ENCODE results near the gene PSMC3IP. TPM values are rescaled to one million over a fixed set of nuclear protein-coding genes. Genes with fewer than 3 reads are reported as not detected.

The PSMC3IP gene, protein sequence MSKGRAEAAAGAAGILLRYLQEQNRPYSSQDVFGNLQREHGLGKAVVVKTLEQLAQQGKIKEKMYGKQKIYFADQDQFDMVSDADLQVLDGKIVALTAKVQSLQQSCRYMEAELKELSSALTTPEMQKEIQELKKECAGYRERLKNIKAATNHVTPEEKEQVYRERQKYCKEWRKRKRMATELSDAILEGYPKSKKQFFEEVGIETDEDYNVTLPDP
- total RNA-seq (2022; extraction: Qiagen RNA extraction; ENCODE audit: low read depth), result 34.1 to 40.6 TPM (median 38.3 TPM) in 5 replicates

DNA sequence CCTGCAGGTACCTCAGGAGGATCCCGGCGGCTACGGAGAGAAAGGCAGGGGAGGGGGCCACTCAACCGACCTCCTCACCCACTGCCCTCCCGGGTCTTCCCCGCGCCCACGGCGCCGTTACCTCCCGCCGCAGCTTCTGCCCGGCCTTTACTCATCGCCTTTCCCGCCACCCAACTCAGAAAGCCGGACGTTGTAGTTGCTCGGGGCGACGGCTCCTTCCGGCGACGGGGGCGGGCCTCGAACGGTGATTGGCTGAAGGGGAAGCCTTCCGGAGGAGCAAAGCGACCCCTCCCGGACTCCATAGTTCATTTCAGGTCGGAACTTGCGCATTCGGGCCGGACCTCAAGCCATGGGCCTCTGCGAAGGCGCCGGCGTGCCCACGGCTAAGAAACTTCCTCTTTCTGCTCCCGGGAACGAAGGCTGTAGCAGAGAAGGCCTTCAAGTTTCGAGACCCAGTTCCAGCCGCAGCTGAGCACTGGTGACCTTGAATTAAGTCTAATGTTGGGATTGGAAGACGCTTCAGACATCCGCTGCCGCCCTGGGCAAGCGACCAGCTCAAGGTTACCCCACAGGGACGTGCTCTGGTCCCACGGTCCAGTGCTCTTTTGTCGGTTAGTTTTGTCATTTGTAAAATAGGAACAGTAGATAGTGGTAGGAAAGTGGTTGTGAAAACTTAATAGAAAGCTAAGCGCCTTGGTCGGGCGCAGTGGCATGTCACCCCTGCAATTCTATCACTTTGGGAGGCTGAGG is at the start of gene PSMC3IP:
TSS of gene PSMC3IP (minus strand) at position 198 of the 750 bp plus-strand sequence. CDS start at position 155, 43 bp downstream.

DNA sequence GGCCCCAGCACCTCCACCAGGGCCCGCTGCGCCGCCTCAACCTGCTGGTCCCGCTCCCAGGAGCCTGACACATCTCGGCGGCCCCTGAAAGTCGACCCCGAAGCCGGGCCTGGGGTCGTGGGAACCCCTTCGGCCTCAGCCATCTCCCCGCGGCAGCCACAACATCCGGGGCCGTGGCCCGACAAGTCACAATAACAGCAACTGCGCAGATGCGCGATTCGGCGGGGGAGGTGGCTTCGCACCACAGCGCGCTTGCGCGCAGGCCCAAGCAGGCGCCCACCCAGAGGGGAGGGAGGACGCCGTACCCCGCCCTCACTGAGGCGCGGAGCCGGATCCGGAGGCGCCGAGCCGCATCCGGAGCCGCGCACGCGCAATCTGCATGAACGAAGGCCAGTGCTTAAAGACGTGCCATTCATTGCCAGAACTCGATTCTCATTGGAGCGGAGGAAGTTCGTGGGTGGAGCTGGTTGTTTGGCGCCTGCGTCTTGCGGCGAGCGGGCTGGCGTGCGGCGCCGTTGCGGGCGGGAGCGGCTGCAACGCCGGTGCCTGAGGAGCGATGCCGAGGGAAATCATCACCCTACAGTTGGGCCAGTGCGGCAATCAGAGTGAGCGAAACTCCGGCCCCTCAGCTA is 31.8 kb upstream of the PSMC3IP start, which contains the start of the genes RETREG3 and TUBG1:
TSS of gene RETREG3 (minus strand) at position 193 of the 632 bp plus-strand sequence. CDS start at position 143, 50 bp downstream.
TSS of gene TUBG1 (plus strand) at position 502 of the 632 bp plus-strand sequence. CDS start at position 557, 55 bp downstream.

DNA sequence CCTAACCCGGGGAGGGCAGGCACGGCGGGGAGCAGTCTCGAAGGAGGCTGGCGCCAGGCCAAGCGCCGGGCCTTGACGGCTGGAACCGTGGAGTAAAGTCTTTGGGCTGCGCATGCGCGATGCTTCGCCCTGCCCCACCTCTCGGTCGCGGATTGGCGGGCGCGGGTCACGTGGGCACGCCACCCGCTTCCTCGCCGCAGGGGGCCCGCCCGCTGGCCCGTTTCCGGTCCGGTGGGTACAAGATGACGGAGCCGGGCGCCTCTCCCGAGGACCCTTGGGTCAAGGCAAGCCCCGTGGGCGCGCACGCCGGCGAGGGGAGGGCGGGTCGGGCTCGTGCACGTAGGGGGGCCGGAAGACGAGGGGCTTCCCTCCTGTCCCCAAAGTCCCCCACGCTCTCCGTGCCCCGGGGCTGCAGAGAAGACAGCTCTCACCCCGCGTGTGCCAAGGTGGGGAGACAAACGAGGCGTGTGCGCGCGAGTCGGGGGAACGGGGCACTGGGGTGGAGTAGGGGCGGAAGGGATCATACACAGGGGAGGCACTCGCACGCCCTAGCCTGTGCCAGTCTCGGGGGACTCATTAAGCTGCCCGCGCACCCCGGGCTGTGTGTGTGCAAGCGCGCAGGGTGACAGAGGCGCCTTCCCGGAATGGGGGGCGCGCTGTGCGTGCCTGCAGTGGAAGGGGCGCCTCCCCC is 10.5 kb downstream of the PSMC3IP start, which contains the start of gene MLX:
TSS of gene MLX (plus strand) at position 218 of the 691 bp plus-strand sequence. CDS start at position 243, 25 bp downstream.

DNA sequence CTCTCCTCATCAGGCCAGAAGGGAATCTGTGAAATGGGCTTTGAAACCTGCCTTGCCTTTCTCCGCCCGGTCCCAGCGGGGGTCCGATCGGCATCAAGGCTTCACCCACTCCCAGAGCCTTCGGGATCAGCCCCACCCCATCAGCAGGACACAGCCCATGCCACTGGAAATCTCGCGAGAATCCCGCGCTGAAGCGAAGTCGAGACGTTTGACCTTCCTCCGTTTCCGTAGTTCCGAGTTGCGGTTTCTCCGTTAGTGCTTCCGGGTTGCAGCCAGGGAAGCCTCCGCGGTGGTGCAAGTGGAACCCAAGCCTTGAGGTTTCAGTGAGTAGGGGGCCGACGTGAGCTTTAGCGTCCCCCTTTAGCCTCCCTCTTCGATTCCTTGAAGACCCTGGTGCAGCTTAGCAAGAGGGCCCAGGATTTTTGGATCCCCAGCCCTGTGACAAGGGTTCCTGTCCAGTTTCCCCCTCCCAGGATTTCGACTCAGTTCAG is 15.6 kb downstream of the PSMC3IP start, which contains the start of gene COASY:
TSS of gene COASY (plus strand) at position 252 of the 491 bp plus-strand sequence. CDS start 475 bp downstream, outside the sequence.

DNA sequence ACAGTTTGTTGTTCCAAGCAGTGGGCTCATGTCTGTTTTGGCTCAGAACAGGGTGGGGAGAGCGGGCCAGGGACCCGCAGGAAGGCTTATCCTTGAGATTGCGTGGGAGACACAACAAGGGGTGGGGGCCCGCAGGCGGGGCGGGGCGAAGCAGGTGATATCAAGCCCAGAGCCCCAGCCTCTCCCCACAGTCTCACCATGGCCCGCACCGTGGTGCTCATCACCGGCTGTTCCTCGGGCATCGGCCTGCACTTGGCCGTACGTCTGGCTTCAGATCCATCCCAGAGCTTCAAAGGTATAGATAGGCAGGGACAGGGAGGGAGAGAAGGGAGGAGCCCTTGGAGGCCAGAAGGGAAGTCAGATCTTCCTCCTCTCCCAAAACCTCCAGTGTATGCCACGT is 24.8 kb downstream of the PSMC3IP start, which contains the start of gene HSD17B1:
TSS of gene HSD17B1 (plus strand) at position 188 of the 400 bp plus-strand sequence. CDS start at position 199, 11 bp downstream.

DNA sequence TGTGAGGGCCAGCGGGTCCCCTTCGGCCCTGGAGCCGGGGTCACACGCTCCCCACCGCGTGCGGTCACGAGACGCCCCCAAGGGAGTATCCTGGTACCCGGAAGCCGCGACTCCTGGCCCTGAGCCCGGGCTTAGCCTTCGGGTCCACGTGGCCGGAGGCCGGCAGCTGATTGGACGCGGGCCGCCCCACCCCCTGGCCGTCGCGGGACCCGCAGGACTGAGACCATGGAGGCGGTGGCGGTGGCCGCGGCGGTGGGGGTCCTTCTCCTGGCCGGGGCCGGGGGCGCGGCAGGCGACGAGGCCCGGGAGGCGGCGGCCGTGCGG is 41.5 kb downstream of the PSMC3IP start, which contains the start of gene NAGLU:
TSS of gene NAGLU (plus strand) at position 194 of the 324 bp plus-strand sequence. CDS start at position 226, 32 bp downstream.

Other genes starting within 250 kb of the PSMC3IP start
- gene STAT3, start 189.3 kb downstream of the PSMC3IP start, total RNA-seq (2022; extraction: Qiagen RNA extraction; ENCODE audit: low read depth), result 75.3 to 78.0 TPM (median 76.5 TPM) in 5 replicates
- 414 to 491 TPM (median 479 TPM) in 5 replicates for gene CAVIN1, start 154.5 kb downstream of the PSMC3IP start, total RNA-seq (2022; extraction: Qiagen RNA extraction; ENCODE audit: low read depth)
- gene ATP6V0A1, start 118.9 kb downstream of the PSMC3IP start, total RNA-seq (2022; extraction: Qiagen RNA extraction; ENCODE audit: low read depth), result 35.1 to 45.6 TPM (median 43.9 TPM) in 5 replicates
- 30.6 to 51.3 TPM (median 42.9 TPM) in 5 replicates for gene NAGLU, start 41.5 kb downstream of the PSMC3IP start, total RNA-seq (2022; extraction: Qiagen RNA extraction; ENCODE audit: low read depth)
- gene HSD17B1, start 24.8 kb downstream of the PSMC3IP start, total RNA-seq (2022; extraction: Qiagen RNA extraction; ENCODE audit: low read depth), result 0.74 to 1.6 TPM (median 1.2 TPM) in 5 replicates
- 103 to 140 TPM (median 121 TPM) in 5 replicates for gene COASY, start 15.6 kb downstream of the PSMC3IP start, total RNA-seq (2022; extraction: Qiagen RNA extraction; ENCODE audit: low read depth)
- gene MLX, start 10.6 kb downstream of the PSMC3IP start, total RNA-seq (2022; extraction: Qiagen RNA extraction; ENCODE audit: low read depth), result 52.8 to 64.7 TPM (median 57.9 TPM) in 5 replicates
- gene RETREG3, start 31.6 kb upstream of the PSMC3IP start, total RNA-seq (2022; extraction: Qiagen RNA extraction; ENCODE audit: low read depth), result 26.5 to 30.0 TPM (median 28.4 TPM) in 5 replicates
- 139 to 156 TPM (median 151 TPM) in 5 replicates for gene TUBG1, start 32.0 kb upstream of the PSMC3IP start, total RNA-seq (2022; extraction: Qiagen RNA extraction; ENCODE audit: low read depth)
- gene TUBG2, start 81.6 kb upstream of the PSMC3IP start, total RNA-seq (2022; extraction: Qiagen RNA extraction; ENCODE audit: low read depth), result 16.9 to 25.5 TPM (median 22.6 TPM) in 5 replicates
- 12.2 to 19.5 TPM (median 17.5 TPM) in 5 replicates for gene PLEKHH3, start 99.3 kb upstream of the PSMC3IP start, total RNA-seq (2022; extraction: Qiagen RNA extraction; ENCODE audit: low read depth)
- gene CCR10, start 104.1 kb upstream of the PSMC3IP start, total RNA-seq (2022; extraction: Qiagen RNA extraction; ENCODE audit: low read depth), result 0.28 to 0.61 TPM (median 0.35 TPM) in 5 replicates
- 4.3 to 6.5 TPM (median 5.8 TPM) in 5 replicates for gene CNTNAP1, start 104.8 kb upstream of the PSMC3IP start, total RNA-seq (2022; extraction: Qiagen RNA extraction; ENCODE audit: low read depth)
- gene EZH1, start 167.3 kb upstream of the PSMC3IP start, total RNA-seq (2022; extraction: Qiagen RNA extraction; ENCODE audit: low read depth), result 7.2 to 13.2 TPM (median 10.2 TPM) in 5 replicates
- 0.65 to 1.5 TPM (median 0.76 TPM) in 5 replicates for gene RAMP2, start 183.5 kb upstream of the PSMC3IP start, total RNA-seq (2022; extraction: Qiagen RNA extraction; ENCODE audit: low read depth)
- gene VPS25, start 195.7 kb upstream of the PSMC3IP start, total RNA-seq (2022; extraction: Qiagen RNA extraction; ENCODE audit: low read depth), result 124 to 132 TPM (median 125 TPM) in 5 replicates
- gene WNK4, start 202.9 kb upstream of the PSMC3IP start, total RNA-seq (2022; extraction: Qiagen RNA extraction; ENCODE audit: low read depth), result 0.85 to 1.7 TPM (median 1.4 TPM) in 5 replicates
- gene COA3, start 221.0 kb upstream of the PSMC3IP start, total RNA-seq (2022; extraction: Qiagen RNA extraction; ENCODE audit: low read depth), result 117 to 153 TPM (median 137 TPM) in 5 replicates
- not detected in 5 replicates for gene CNTD1, start 221.1 kb upstream of the PSMC3IP start, total RNA-seq (2022; extraction: Qiagen RNA extraction; ENCODE audit: low read depth)
- gene BECN1, start 246.6 kb upstream of the PSMC3IP start, total RNA-seq (2022; extraction: Qiagen RNA extraction; ENCODE audit: low read depth), result 78.7 to 105 TPM (median 81.3 TPM) in 5 replicates